Mucosa of gallbladder (tissue), 1 donor: ENCODE data around the gene TIMM8B. TPM values are rescaled to one million over a fixed set of nuclear protein-coding genes. Genes with fewer than 3 reads are reported as not detected.
"Not testable (repeated sequence)": the region's sequence is repeated elsewhere in the genome, so short reads cannot be mapped to it uniquely, and the experiment has no call there.

ENCODE experiments used
- DNase-seq: peaks from one replicate; pipeline ENCODE4 v3.0.0-alpha.2; 2020; ENCODE audit warnings: low spot score
- total RNA-seq: library from RNA; stranded (reverse); gene quantifications from one replicate; pipeline ENCODE4 v1.2.1, GENCODE V29; 2021
- donor health status: DM: no; HTN: no; CAD: no.

TIMM8B gene
- total RNA-seq, 1 donor from 2014 or later, result 47.9 TPM

GRCh38 chr11:112082729-112083128, 3.8 kb downstream of the TIMM8B start:
- DNase-seq, result no peak

- peak; percentile 74 for DNase-seq
Measured at GRCh38 chr11:112073941-112074811, 12.4 kb downstream of the TIMM8B start, which contains the start of the genes NKAPD1 and PIH1D2. Gene NKAPD1 (plus strand): TSS chr11:112074299. CDS start chr11:112075575, 1,276 bp downstream. Gene PIH1D2 (minus strand): TSS chr11:112074017. CDS start chr11:112073174, 843 bp downstream.

GRCh38 chr11:112062923-112063322, 23.6 kb downstream of the TIMM8B start:
- no peak for DNase-seq

- DNase-seq, result no peak
Measured at GRCh38 chr11:112058103-112058502, 28.5 kb downstream of the TIMM8B start.

GRCh38 chr11:112057170-112057569, 29.4 kb downstream of the TIMM8B start:
- no peak for DNase-seq

- no peak for DNase-seq
Measured at GRCh38 chr11:112051768-112052167, 34.8 kb downstream of the TIMM8B start.

- DNase-seq, result no peak
Measured at GRCh38 chr11:112050721-112051120, 35.8 kb downstream of the TIMM8B start.

- no peak for DNase-seq
Measured at GRCh38 chr11:112049777-112050176, 36.8 kb downstream of the TIMM8B start.

GRCh38 chr11:112048256-112048655, 38.3 kb downstream of the TIMM8B start:
- DNase-seq, result not testable (repeated sequence)

- not testable (repeated sequence) for DNase-seq
Measured at GRCh38 chr11:112046647-112047046, 39.9 kb downstream of the TIMM8B start.

GRCh38 chr11:112044961-112045360, 41.6 kb downstream of the TIMM8B start:
- DNase-seq, result no peak

GRCh38 chr11:112042961-112043304, 43.6 kb downstream of the TIMM8B start:
- DNase-seq, result no peak

GRCh38 chr11:112042161-112042960, 44.2 kb downstream of the TIMM8B start:
- no peak for DNase-seq

- no peak for DNase-seq
Measured at GRCh38 chr11:112037527-112037926, 49.0 kb downstream of the TIMM8B start.

Other genes starting within 250 kb of the TIMM8B start
- 42.4 TPM for gene ALG9, start 215.2 kb downstream of the TIMM8B start, total RNA-seq
- gene FDXACB1, start 207.6 kb downstream of the TIMM8B start, total RNA-seq, result 1.8 TPM
- 21.8 TPM for gene CFAP68, start 207.2 kb downstream of the TIMM8B start, total RNA-seq
- gene CRYAB, start 175.0 kb downstream of the TIMM8B start, total RNA-seq, result 277 TPM
- 3.9 TPM for gene HSPB2, start 174.0 kb downstream of the TIMM8B start, total RNA-seq
- gene C11orf52, start 167.8 kb downstream of the TIMM8B start, total RNA-seq, result 34.4 TPM
- 25.1 TPM for gene DIXDC1, start 149.4 kb downstream of the TIMM8B start, total RNA-seq
- gene DLAT, start 61.3 kb downstream of the TIMM8B start, total RNA-seq, result 25.0 TPM
- 4.3 TPM for gene PIH1D2, start 12.7 kb downstream of the TIMM8B start, total RNA-seq
- gene NKAPD1, start 12.5 kb downstream of the TIMM8B start, total RNA-seq, result 19.4 TPM
- 147 TPM for gene SDHD, start 117 bp upstream of the TIMM8B start, total RNA-seq
- gene IL18, start 77.3 kb upstream of the TIMM8B start, total RNA-seq, result 34.3 TPM
- gene TEX12, start 80.6 kb upstream of the TIMM8B start, total RNA-seq, result not detected
- 27.2 TPM for gene BCO2, start 88.8 kb upstream of the TIMM8B start, total RNA-seq
- gene PTS, start 139.7 kb upstream of the TIMM8B start, total RNA-seq, result 39.9 TPM
- gene PLET1, start 174.1 kb upstream of the TIMM8B start, total RNA-seq, result not detected